Peyer's patch (tissue), 4 donors: Measurements from ENCODE around the gene SIGLEC15.

Source experiments
- CTCF ChIP-seq, 6 experiments: fragments of 450-650 bp in 4 of 6; fragments of 200-600 bp in 2 of 6; sonication (generic) in 1 of 6; IDR thresholded peaks; one replicate each; pipeline ENCODE4 v1.5.1; 2017 to 2019; ENCODE audit warnings: antibody characterized with exemption in 6 of 6, mild to moderate bottlenecking in 3 of 6, moderate library complexity in 1 of 6
- POLR2A ChIP-seq, 2 donors: fragments of 450-650 bp; IDR thresholded peaks; one replicate each; pipeline ENCODE4 v1.5.1; 2017; ENCODE audit warnings: antibody characterized with exemption in 2 of 2, mild to moderate bottlenecking in 2 of 2, moderate library complexity in 2 of 2

GRCh38 chr18:45843019-45843418, 17.5 kb downstream of the SIGLEC15 start:
- TF ChIP-seq CTCF (IDR thresholded peaks at IDR 0.05) (no peak), POLR2A (IDR thresholded peaks at IDR 0.05) (no peak)
